OCI-LY7 (cell line): Measurements from ENCODE around the gene TMEM272. TPM values are rescaled to one million over a fixed set of nuclear protein-coding genes. Genes with fewer than 3 reads are reported as not detected.

Experiments
- BruUV-seq: library from RNA; stranded (reverse); fragments of 400-500 nt; replicated peaks from 2 replicates; lab custom pipeline; 2021; lab: Mats Ljungman, UMichigan
- CTCF ChIA-PET: fragments of 300-600 bp; sonication (Branson Sonifier 250); formaldehyde crosslinking; loops from one replicate; lab custom pipeline; 2022; ENCODE audit warnings: antibody characterized with exemption; ENCODE audit not compliant: unreplicated experiment; lab: Charles Lee
- POLR2A ChIA-PET: fragments of 300-600 bp; sonication (Branson Sonifier 250); formaldehyde crosslinking; loops from one replicate; lab custom pipeline; 2022; ENCODE audit warnings: antibody characterized with exemption; lab: Charles Lee
- DNase-seq: peaks from one replicate; pipeline ENCODE4 v3.0.0-alpha.2; 2015; ENCODE audit warnings: low spot score
- H2AFZ ChIP-seq: fragments of 200-600 bp; sonication (generic), shearing (Covaris generic); 2 replicates; pipeline ENCODE4 v1.6.1; 2014; ENCODE audit warnings: mild to moderate bottlenecking, antibody characterized with exemption, low read length, moderate library complexity
- H3K27ac ChIP-seq: fragments of 200-600 bp; sonication (generic); 2 replicates; pipeline ENCODE4 v1.5.1; 2014; ENCODE audit warnings: mixed run types, low read depth, mild to moderate bottlenecking, moderate library complexity, low read length, inconsistent platforms; ENCODE audit not compliant: poor library complexity, severe bottlenecking
- H3K36me3 ChIP-seq: fragments of 200-600 bp; sonication (generic); 2 replicates; pipeline ENCODE4 v1.6.1; 2014; ENCODE audit warnings: mild to moderate bottlenecking, antibody characterized with exemption, low read length, moderate library complexity, mixed read lengths; ENCODE audit not compliant: insufficient read depth
- H3K4me1 ChIP-seq: fragments of 200-600 bp; sonication (generic); 2 replicates; pipeline ENCODE4 v1.5.1; 2014; ENCODE audit warnings: mild to moderate bottlenecking, low read length; ENCODE audit not compliant: insufficient read depth, poor library complexity, severe bottlenecking
- H3K4me2 ChIP-seq: fragments of 200-600 bp; sonication (generic); 2 replicates; pipeline ENCODE4 v1.6.1; 2014; ENCODE audit warnings: mild to moderate bottlenecking, low read length
- H3K4me3 ChIP-seq: fragments of 200-600 bp; sonication (generic); 2 replicates; pipeline ENCODE4 v1.5.1; 2014; ENCODE audit warnings: mild to moderate bottlenecking, low read depth, low read length; ENCODE audit not compliant: poor library complexity, severe bottlenecking
- H3K79me2 ChIP-seq: fragments of 200-600 bp; sonication (generic); 2 replicates; pipeline ENCODE4 v1.6.1; 2016; ENCODE audit warnings: low read depth, mild to moderate bottlenecking, low read length, moderate library complexity, mixed read lengths; ENCODE audit not compliant: insufficient read depth
- H3K9me2 ChIP-seq: fragments of 200-600 bp; sonication (generic); 2 replicates; pipeline ENCODE4 v1.6.1; 2016; ENCODE audit warnings: mild to moderate bottlenecking, low read length, mixed read lengths; ENCODE audit not compliant: insufficient read depth
- H3K9me3 ChIP-seq: fragments of 200-600 bp; sonication (generic); 2 replicates; pipeline ENCODE4 v1.6.1; 2014; ENCODE audit warnings: mild to moderate bottlenecking, mixed run types, low read length, mixed read lengths
- H4K20me1 ChIP-seq: fragments of 200-600 bp; sonication (generic); 2 replicates; pipeline ENCODE4 v1.6.1; 2014; ENCODE audit warnings: mild to moderate bottlenecking, antibody characterized with exemption, low read length, moderate library complexity, mixed read lengths; ENCODE audit not compliant: insufficient read depth
- CTCF ChIP-seq: fragments of 200-600 bp; sonication (generic); conservative IDR thresholded peaks from 2 replicates; pipeline ENCODE4 v1.5.1; 2014; ENCODE audit warnings: mild to moderate bottlenecking, antibody characterized with exemption, low read length, moderate library complexity, mixed read lengths
- EZH2phosphoT487 ChIP-seq: fragments of 200-600 bp; sonication (generic); IDR thresholded peaks from 2 replicates; pipeline ENCODE4 v1.6.1; 2018; ENCODE audit warnings: low read depth, borderline replicate concordance, mild to moderate bottlenecking, mixed run types, antibody characterized with exemption, low read length, moderate library complexity, mixed read lengths
- intact Hi-C: fragments of 100-400 bp; cut with micrococcal nuclease; formaldehyde crosslinking; loops from one replicate; pipeline ENCODE4 v1.10.0; 2022; ENCODE audit not compliant: unreplicated experiment
- total RNA-seq, 2 experiments: library from RNA; depleted of rRNA in 1 of 2; stranded (reverse); fragments of >200 nt in 1 of 2; shearing (Covaris generic) in 1 of 2; gene quantifications; 2 replicates each; pipeline ENCODE4 v1.2.3, GENCODE V29; 2014 to 2022

Gene TMEM272
- total RNA-seq, 2 experiments from 2014 or later, result 0.41 to 0.46 TPM

DNA sequence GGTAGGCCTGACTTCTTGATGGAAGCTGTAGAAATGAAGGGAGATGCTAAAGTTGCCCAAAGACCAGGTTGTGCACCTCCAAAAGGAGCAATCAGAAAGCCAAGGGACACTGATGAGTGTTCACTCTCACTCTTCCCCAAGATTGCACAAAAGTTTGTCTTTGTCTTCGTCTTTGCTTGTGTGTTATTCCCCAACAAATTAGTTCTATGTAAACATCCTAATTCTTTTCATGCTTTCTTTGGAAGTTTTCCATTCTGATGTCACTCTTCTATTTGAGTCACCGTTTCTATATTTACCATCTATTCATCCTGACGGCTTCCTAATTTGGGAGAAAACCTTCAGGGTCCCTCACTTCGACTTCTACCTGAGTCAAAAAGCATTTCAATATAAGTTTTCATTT is 3.7 kb upstream of the TMEM272 start:
- TF ChIP-seq CTCF (no peak), EZH2phosphoT487 (no peak)
- intact Hi-C loops, result loop anchor here (1.0 kb wide), 1 partner anchor 33 kb away; no protein-coding TSS in a partner anchor
- no peaks in the 10 kb centered on the region for H4K20me1 ChIP-seq
- no peaks in the 10 kb centered on the region for H3K36me3 ChIP-seq
- H3K4me2 ChIP-seq, result no peak overlapping the region
- no peak overlapping the region for H3K4me3 ChIP-seq
- ChIA-PET CTCF (interaction anchor here (1.0 kb wide), 1 partner anchor 23 kb away, joined by 3 read pairs; no protein-coding TSS in a partner anchor), POLR2A (interaction anchor here (0.6 to 2.0 kb wide), 2 partner anchors 33 to 235 kb away, joined by 3 to 4 read pairs; no protein-coding TSS in a partner anchor)
- no peaks in the 10 kb centered on the region for H3K9me2 ChIP-seq
- peaks cover 3% of the 10 kb centered on the region for H3K4me1 ChIP-seq
- H3K9me3 ChIP-seq, result no peaks in the 10 kb centered on the region
- H2AFZ ChIP-seq, result 0 out of 2 replicates have a peak overlapping the region, but pooled peaks have one; percentile 6
- no peaks in the 10 kb centered on the region for H3K79me2 ChIP-seq
- no peak overlapping the region for H3K27ac ChIP-seq
- DNase-seq, result no peak
- no TSS peak for BruUV-seq

DNA sequence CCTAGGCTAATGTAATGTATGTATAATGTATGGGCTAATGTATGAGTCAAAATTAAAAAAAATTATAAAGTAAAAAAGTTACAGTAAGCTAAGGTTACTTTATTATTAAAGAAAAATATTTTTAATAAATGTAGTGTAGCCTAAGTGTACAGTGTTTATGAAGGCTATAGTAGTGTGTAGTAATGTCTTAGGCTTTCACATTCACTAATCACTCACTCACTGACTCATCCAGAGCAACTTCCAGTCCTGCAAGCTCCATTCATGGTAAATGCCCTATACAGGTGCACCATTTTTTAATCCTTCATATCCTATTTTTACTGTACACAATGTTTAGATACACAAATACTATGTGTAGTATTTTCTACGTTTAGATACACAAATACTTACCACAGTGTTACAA is 1.8 kb upstream of the TMEM272 start:
- H2AFZ ChIP-seq, result no peak overlapping the region
- H3K27ac ChIP-seq, result no peak overlapping the region
- H3K4me3 ChIP-seq, result no peak overlapping the region
- H3K4me2 ChIP-seq, result no peak overlapping the region
- H3K9me2 ChIP-seq, result no peaks in the 10 kb centered on the region
- peaks cover 3% of the 10 kb centered on the region for H3K4me1 ChIP-seq
- POLR2A ChIA-PET, result interaction anchor here (0.6 kb wide), 1 partner anchor 73 kb away, joined by 3 read pairs; no protein-coding TSS in a partner anchor
- no TSS peak for BruUV-seq
- H4K20me1 ChIP-seq, result no peaks in the 10 kb centered on the region
- H3K9me3 ChIP-seq, result no peaks in the 10 kb centered on the region
- no peak for DNase-seq
- CTCF ChIA-PET, result interaction anchor here (0.7 kb wide), 1 partner anchor 9 kb away, joined by 4 read pairs; no protein-coding TSS in a partner anchor
- no peaks in the 10 kb centered on the region for H3K79me2 ChIP-seq
- no peaks in the 10 kb centered on the region for H3K36me3 ChIP-seq
- intact Hi-C loops, result no loop called here
- TF ChIP-seq CTCF, result no peak
- TF ChIP-seq EZH2phosphoT487, result no peak
